GM18498 (cell line): ENCODE measurements around the gene SCARB2.
A peak's percentile ranks its signal among the peaks of the same experiment; 100 is the strongest.

Source experiments
- ATAC-seq: cut with Tn5 transposase; IDR thresholded peaks from one replicate; pipeline ENCODE4 v1.9.1; 2021; ENCODE audit warnings: mild to moderate bottlenecking, moderate library complexity; ENCODE audit not compliant: unreplicated experiment

The SCARB2 gene

DNA sequence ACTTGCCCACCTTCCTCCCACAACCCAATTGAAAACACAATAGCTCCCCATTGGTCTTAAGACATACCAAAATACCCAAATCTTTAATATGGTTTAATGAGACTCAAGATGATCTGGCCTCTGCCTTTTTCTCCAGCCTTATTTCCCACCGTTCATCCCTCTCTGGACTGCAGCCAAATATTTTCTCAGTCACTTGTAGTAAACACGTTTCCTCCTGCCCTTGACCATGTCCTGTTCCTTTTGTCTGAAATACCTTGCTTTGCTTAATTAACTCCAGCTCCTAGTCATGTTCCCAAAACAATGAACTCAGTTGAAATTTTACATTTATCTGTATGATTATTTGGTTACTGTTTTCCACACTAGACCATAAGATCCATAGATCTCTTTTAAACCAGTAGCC, 57.0 kb downstream of the SCARB2 start:
- no peak for ATAC-seq

DNA sequence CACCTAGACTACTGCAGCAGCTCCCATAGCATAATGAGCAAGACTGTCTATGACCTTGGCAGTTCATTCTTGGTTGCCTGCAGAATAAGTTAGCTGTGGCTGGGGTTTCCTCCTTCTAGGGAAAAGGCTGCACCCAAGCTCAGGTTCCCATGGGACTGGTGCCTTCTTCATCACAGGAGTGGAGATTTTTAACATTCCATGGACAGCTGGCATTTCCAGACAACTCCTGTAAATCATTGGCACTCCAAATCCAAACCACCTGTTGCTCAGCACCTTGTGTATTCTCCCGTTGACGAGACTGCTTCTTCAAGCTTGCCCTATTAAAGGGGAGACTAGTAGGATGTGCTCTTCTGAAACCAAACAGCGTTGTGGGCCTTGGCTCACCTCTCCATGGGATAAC, 57.6 kb downstream of the SCARB2 start:
- no peak for ATAC-seq

DNA sequence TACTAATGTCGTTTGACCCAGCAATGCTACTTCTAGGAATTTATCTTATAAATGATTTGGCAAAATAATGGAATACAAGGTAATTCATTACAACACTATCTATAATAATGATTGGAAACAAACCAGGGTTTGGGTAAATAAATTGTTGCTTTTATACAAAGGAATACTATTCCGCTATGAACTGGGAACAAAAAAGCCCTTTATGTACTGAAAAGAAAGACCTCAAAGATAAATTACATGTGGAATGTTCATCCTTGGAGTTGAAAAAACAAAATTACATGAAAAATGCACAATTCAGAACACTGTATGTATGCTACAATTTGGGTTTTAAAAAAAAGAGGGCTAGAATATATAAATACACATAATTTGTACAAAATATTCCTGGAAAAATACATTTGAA, 60.3 kb downstream of the SCARB2 start:
- ATAC-seq = no peak

DNA sequence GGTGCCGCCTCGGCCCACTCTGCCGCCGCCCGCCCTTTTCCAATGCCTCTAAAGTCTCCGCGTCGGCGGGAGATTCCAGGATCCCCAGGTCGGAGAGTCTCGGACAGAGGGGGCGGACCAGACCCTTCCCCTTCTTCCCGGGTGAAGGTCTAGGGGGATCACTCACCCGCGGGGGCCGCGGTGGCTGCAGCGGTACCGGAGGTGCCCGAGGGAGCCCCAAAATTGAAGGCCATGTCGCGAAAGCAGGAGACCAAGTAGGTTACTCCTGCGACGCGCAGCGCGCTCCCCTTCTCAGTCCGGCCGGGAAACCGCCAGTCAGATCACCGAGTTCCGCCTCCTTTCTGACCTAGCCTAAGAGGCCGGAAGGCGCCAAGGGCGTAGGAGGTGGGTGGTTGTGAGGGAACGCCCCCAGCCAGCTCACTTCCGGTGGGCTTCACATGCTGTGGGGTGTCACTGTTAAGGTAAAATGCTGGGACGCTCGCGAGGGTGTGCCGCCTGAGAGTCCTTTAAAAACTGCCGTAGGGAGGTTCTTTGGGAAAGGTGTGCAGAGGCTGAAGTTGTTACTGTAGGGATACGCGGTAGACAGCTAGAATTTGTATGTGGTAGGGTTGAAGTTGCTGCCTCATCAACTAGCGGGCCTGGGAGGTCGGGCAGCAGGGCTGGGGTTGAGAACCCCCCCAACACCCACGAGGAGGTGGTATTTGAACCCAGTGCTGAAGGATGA, 65.3 kb downstream of the SCARB2 start, which contains the start of gene NUP54:
Gene NUP54, minus strand, starts transcription at position 256 of the 724 bp plus-strand sequence. Its CDS starts 23 bp downstream, at position 233.
- ATAC-seq = peak; percentile 99

DNA sequence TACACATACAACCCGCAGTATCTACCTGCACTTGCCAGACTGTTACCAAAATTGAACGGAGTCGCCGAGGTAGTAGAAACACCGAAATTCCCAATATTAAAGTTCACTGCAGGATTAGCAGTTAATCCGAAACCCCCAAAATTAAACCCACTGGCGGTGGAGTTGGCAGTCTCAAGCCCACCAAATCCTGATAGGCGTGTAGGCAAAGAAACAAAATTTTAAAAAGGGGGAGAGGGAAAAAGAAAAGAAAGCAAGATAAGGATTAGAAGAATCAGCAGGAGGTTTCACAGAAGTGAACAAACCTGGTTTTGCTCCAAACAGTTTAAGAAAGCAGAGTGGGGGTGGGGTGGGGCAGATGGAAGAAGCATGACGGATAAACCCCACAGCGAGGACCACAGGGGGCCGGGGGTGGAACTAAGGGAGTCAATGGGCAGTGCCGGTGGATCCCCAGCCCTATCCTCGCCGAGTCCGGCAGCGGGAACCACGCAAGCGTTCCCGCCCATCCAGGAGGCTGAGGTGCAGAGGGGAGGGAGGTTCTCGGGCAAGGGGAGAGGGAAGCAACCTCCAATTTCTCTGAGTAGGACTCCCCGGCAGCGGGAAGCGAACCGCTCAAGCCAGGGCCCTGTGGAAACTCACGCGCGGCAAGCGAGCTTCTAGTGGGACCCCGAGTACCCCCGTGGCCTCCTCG, 66.0 kb downstream of the SCARB2 start:
- peak; percentile 37 for ATAC-seq

DNA sequence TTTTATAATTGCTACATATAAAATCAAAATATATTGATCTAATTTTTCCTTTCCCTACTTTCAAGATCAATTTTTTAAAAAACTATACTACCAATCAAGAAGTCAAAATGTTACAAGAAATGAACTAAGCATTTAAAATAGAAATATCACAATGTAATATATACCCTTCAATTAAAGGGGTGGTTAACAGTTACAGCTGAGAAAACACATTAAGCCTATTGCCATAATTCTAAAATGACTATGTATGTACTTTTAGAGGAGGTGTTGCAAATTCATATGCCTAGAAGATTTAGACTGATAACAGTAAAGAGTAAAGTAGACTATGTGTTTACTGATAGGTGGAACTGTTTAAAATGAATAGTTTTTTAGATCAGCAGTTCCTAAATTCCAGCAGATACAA, 69.1 kb downstream of the SCARB2 start:
- ATAC-seq = no peak

DNA sequence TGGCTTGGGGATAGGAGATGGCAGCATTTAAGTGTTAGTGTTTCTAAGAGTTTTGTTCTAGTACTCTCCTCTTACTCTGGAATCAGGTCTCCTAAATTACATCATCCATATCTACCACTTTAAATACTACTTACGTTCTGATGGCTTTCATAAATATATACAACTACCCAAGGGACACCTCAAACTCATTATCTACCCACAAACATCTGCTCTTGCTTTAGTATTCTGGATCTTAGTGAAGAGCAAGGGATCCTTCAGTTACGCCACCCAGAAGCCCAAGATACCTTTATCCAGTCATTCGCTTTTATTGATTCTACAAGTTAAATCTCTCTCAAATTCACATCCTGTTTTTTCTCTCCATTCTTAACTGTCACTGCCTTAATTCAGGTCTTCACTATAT, 72.4 kb downstream of the SCARB2 start:
- no peak for ATAC-seq

DNA sequence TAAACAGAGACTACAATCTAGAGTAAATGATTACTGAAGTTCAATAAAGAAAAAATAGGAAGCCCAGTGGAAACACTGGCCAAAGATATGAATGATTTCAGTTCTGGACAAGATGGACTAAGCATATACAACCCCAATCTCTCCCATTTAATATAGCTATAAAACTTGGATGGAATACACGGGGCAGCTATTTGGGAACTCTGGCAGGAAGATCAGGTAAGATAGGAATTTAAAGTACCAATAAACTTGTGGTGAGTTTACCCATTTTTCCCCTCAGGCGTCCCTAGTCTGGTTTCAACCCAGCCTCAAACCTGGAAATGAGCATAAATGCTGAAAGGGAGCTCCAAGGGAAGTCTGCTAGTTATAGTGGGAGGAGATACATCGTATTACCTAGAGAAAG, 85.9 kb downstream of the SCARB2 start:
- no peak for ATAC-seq

DNA sequence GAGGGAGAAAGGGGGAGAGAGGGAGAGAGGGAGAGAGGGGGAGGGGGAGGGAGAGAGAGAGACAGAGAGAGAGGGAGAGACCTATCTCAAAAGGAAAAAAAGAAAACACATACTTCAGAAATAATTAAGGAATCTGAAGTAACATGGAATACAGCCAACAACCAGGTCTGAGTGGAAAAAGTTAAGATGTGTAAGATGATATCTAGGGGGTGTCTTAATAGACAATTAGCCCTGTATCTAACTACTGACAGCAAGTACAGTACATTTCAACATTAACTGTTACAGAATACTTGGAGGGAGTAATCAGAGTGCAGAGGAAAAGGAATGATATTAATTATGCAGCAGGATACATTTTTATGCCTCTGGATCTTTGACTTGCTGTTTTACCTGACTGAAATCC, 87.8 kb downstream of the SCARB2 start:
- no peak for ATAC-seq

DNA sequence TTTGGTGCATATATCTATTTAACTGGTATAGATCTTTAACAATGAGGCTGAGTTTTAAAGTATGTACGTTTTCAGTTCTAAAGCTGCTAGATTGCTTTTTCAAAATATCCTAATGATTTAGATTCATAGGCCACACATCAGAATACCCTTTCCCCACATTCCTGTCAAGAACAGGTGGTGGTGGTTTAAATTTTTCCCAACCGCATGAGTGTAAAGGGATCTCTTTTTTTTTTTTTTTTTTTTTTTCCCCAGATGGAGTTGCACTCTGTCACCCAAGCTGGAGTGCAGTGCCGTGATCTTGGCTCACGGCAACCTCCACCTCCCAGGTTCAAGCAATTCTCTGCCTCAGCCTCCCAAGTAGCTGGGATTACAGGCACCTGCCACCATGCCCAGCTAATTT, 93.4 kb downstream of the SCARB2 start:
- ATAC-seq = no peak

DNA sequence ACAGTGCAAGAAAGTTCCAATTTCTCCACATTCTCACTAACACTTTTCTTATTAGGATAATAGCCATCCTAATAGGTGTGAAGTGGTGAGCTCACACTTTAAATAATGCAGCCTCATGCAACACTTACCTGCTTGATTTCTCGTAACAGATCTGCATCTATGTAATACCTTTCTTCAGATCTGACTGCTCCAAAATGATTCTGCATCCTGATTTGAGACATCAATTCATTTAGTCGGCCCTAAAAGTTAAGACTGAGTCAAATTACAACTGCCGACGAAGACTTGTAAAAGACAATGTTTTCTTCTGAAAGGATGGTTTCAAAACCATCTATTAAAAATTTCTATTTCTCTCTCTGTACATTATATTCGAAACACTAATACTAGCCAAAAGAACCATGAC, 96.1 kb downstream of the SCARB2 start:
- ATAC-seq = no peak

DNA sequence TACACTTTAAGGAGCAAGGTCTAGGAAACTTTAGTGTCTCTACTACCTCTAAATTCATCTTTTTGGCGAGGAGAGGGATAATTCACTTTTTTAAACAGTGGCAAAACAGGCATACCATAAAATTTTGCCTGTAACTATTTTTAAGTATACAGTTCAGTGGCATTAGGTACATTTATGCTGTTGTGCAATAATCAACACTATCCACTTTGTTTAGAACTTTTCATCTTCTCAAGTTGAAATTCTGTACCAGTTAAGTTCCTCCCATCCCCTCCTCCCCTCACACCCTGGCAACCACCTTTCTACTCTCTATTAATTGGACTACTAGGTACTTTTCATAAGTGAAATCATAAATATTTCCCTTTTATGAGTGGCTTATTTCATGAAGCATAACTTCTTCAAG, 96.8 kb downstream of the SCARB2 start:
- ATAC-seq = no peak
